ENCODE measurements around the gene SDK1.

- TF ChIP-seq CTCF (IDR thresholded peaks at IDR 0.05) (no peak), POLR2A (IDR thresholded peaks at IDR 0.05) (no peak)
Observed at GRCh38 chr7:4234498-4234855, 933.4 kb downstream of the SDK1 start.
